ENCODE results near the gene CXCR5. TPM values are rescaled to one million over a fixed set of nuclear protein-coding genes. Genes with fewer than 3 reads are reported as not detected.

CXCR5 gene
- total and polyA plus RNA-seq, 2 donors: 0.57 to 1.3 TPM

- peak in 8 of 9 donors; percentile 33 to 88 (median 70) for DNase-seq (ENCODE audit: low read depth in 6 of 9, low spot score in 9 of 9)
- Histone ChIP-seq H3K27me3 (ENCODE audit: control insufficient read depth in 2 of 2, insufficient read depth in 1 of 2, low read length in 1 of 2) (no peaks in the 10 kb centered on the region), H3K4me3 (ENCODE audit: low read length in 2 of 2) (no peak overlapping the region), H3K36me3 (ENCODE audit: control insufficient read depth in 2 of 2, insufficient read depth in 2 of 2, low read length in 1 of 2) (no peaks in the 10 kb centered on the region), H3K4me1 (ENCODE audit: control insufficient read depth in 2 of 2, insufficient read depth in 2 of 2, low read length in 2 of 2) (peaks cover 10 to 22% of the 10 kb centered on the region in 2 donors), H3K27ac (ENCODE audit: low read depth in 1 of 2, low read length in 1 of 2) (peak overlapping the region in 1 of 2 donors; percentile 33), H3K9me3 (ENCODE audit: control insufficient read depth in 2 of 2, insufficient read depth in 1 of 2, low read length in 1 of 2) (no peaks in the 10 kb centered on the region)
- WGBS: 30% methylated on average over 13 of the region's 13 CpGs
Observed at GRCh38 chr11:118939953-118940598, 56.4 kb downstream of the CXCR5 start.

- H3K27me3 ChIP-seq (ENCODE audit: control insufficient read depth in 2 of 2, insufficient read depth in 1 of 2, low read length in 1 of 2): peaks cover 0 to 4% of the 10 kb centered on the region in 2 donors
- 46% methylated on average over 2 of the region's 2 CpGs for WGBS
- no peak overlapping the region for H3K4me3 ChIP-seq (ENCODE audit: low read length in 2 of 2)
- H3K4me1 ChIP-seq (ENCODE audit: control insufficient read depth in 2 of 2, insufficient read depth in 2 of 2, low read length in 2 of 2): no peaks in the 10 kb centered on the region
- H3K27ac ChIP-seq (ENCODE audit: low read depth in 1 of 2, low read length in 1 of 2): no peak overlapping the region
- H3K36me3 ChIP-seq (ENCODE audit: control insufficient read depth in 2 of 2, insufficient read depth in 2 of 2, low read length in 1 of 2): no peaks in the 10 kb centered on the region
- no peak for DNase-seq (ENCODE audit: low read depth in 6 of 9, low spot score in 9 of 9)
- no peaks in the 10 kb centered on the region for H3K9me3 ChIP-seq (ENCODE audit: control insufficient read depth in 2 of 2, insufficient read depth in 1 of 2, low read length in 1 of 2)
Observed at GRCh38 chr11:118947091-118947490, 63.4 kb downstream of the CXCR5 start.

Other genes starting within 250 kb of the CXCR5 start
- gene TREH, start 204.2 kb upstream of the CXCR5 start, total RNA-seq: not detected
- 0.39 TPM for gene TREH, start 204.2 kb upstream of the CXCR5 start, polyA plus RNA-seq
- gene DDX6, start 92.7 kb upstream of the CXCR5 start, total RNA-seq: 71.1 TPM
- gene DDX6, start 92.7 kb upstream of the CXCR5 start, polyA plus RNA-seq: 54.4 TPM
- 5.1 TPM for gene BCL9L, start 42.0 kb downstream of the CXCR5 start, total RNA-seq
- gene BCL9L, start 42.0 kb downstream of the CXCR5 start, polyA plus RNA-seq: 14.0 TPM
- gene UPK2, start 72.4 kb downstream of the CXCR5 start, total RNA-seq: 0.05 TPM
- 2.9 TPM for gene UPK2, start 72.4 kb downstream of the CXCR5 start, polyA plus RNA-seq
- gene FOXR1, start 87.9 kb downstream of the CXCR5 start, total RNA-seq: 0.19 TPM
- not detected for gene FOXR1, start 87.9 kb downstream of the CXCR5 start, polyA plus RNA-seq
- gene CENATAC, start 114.2 kb downstream of the CXCR5 start, total RNA-seq: 15.5 TPM
- 79.1 TPM for gene CENATAC, start 114.2 kb downstream of the CXCR5 start, polyA plus RNA-seq
- gene RPS25, start 134.5 kb downstream of the CXCR5 start, total RNA-seq: 2,320 TPM
- gene RPS25, start 134.5 kb downstream of the CXCR5 start, polyA plus RNA-seq: 4,489 TPM
- 75.9 TPM for gene TRAPPC4, start 134.9 kb downstream of the CXCR5 start, total RNA-seq
- 60.4 TPM for gene TRAPPC4, start 134.9 kb downstream of the CXCR5 start, polyA plus RNA-seq
- gene SLC37A4, start 147.0 kb downstream of the CXCR5 start, total RNA-seq: 8.5 TPM
- gene SLC37A4, start 147.0 kb downstream of the CXCR5 start, polyA plus RNA-seq: 9.5 TPM
- gene HYOU1, start 173.3 kb downstream of the CXCR5 start, total RNA-seq: 65.6 TPM
- gene HYOU1, start 173.3 kb downstream of the CXCR5 start, polyA plus RNA-seq: 35.5 TPM
- 29.6 TPM for gene VPS11, start 183.9 kb downstream of the CXCR5 start, total RNA-seq
- 51.4 TPM for gene VPS11, start 183.9 kb downstream of the CXCR5 start, polyA plus RNA-seq
- gene HMBS, start 201.0 kb downstream of the CXCR5 start, total RNA-seq: 5.4 TPM
- gene HMBS, start 201.0 kb downstream of the CXCR5 start, polyA plus RNA-seq: 15.5 TPM
- 9.6 TPM for gene DPAGT1, start 218.0 kb downstream of the CXCR5 start, total RNA-seq
- 22.4 TPM for gene DPAGT1, start 218.0 kb downstream of the CXCR5 start, polyA plus RNA-seq
- 4.7 TPM for gene C2CD2L, start 223.5 kb downstream of the CXCR5 start, total RNA-seq
- 11.1 TPM for gene C2CD2L, start 223.5 kb downstream of the CXCR5 start, polyA plus RNA-seq
- 19.5 TPM for gene HINFP, start 237.7 kb downstream of the CXCR5 start, total RNA-seq
- gene HINFP, start 237.7 kb downstream of the CXCR5 start, polyA plus RNA-seq: 24.0 TPM